HG02981 (cell line): ENCODE results near the gene CSNK1E.

ENCODE experiments used
- ATAC-seq: cut with Tn5 transposase; IDR thresholded peaks from one replicate; pipeline ENCODE4 v1.9.1; 2021; ENCODE audit warnings: mild to moderate bottlenecking, moderate library complexity; ENCODE audit not compliant: unreplicated experiment

CSNK1E gene

DNA sequence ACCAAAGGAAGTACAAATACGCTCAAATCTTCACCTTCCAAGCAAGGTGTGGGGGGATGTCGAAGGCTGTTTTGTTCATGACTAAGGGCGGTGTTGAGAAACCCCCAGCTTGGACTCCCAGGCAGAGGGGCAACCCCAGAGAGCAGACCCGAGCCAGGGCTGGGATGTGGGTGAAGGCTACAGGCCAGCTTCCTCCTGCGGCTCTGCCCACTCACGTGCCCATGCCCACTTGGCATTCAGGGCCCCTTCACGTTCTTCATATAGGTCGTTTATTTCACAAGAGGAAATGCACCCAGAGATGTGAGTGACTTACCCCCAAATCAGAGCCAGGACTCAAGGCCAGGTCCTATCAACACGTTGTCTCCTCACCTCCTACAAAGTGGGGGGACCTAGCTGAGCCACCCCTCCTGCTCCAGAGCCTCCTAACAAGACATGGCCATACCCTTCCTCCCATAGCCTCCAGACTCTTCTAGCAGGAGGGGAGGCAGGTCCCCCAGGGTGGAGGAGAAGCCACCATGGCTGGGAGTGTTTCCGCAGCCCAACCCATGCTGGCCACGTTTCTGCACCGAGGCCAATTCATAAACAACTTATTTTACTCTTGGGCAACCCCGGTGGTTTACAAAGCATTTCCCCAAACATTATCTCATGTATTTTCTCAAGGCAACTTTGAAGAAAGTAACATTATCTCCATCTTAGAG, 66.4 kb downstream of the CSNK1E start:
- no peak for ATAC-seq

- ATAC-seq, result no peak
These were observed 67.2 kb downstream of the CSNK1E start for GRCh38 chr22:38249803-38250642.

DNA sequence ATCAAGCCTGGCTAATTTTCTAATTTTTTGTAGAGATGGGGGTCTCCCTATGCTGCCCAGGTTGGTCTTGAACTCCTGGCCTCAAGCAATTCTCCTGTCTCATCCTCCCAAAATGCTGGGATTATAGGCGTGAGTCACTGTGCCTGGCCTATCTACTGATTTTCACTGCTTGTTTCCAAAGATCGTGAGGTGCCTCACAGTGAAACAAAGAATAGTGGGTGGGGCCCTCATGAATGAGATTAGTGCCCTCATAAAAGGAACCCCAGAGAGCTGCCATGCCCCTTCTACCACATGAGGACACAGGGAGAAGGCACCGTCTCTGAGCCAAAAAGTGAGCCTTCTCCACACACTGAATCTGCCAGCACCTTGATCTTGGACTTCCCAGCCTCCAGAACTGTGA, 67.9 kb downstream of the CSNK1E start:
- no peak for ATAC-seq

- no peak for ATAC-seq
These were observed 69.0 kb downstream of the CSNK1E start for GRCh38 chr22:38248280-38248679.

DNA sequence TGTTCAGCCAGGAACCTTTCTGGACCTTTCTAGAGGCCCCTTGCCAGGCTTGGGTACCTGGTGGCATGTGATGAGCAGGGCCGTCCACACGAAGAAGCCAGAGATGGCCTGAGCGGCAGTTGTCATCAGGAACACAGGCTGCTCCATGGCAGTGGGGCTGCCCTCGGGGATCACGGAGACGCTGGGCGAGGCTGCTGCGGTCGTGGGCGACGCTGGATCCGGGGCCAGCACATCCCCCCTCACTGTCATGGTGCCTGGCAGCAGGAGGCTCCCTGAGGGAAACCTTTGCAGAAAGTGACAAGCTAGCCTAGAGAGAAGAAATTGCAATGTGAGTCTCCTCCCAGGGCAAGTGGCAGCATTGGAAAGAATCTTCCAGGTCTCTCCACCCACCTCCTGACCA, 69.5 kb downstream of the CSNK1E start:
- ATAC-seq, result no peak

- no peak for ATAC-seq
These were observed 70.5 kb downstream of the CSNK1E start for GRCh38 chr22:38246692-38247091.

DNA sequence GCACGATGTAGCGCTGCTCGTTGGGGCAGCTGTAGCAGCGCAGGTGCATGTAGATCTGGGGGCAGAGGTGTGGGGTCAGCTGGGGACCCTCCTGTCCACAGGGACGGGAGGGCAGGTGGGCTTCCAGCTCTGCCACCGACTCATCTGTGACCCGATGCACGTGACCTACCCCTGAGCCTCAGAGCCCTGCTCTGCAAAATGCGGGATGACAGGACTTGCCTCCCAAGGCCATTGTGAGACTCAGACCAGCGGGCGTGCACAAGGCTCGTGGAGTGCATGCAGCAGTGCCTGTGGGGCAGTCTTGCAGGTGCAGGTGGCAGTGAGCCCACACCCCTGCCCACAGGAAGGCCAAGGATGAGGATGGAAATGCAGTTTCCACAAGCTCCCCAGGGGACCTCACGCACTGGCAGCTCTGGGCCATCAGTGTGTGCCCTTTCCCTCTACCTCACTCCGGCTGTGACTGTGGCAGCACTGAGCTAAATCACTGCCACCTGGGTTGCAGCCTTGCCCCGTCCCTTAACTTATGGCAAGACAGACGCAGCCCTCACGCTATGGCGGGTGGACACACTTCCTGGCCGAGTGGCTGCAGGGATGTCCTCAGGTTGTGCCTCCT, 71.1 kb downstream of the CSNK1E start:
- no peak for ATAC-seq

GRCh38 chr22:38244106-38244505, 73.1 kb downstream of the CSNK1E start:
- ATAC-seq, result no peak

- ATAC-seq, result no peak
These were observed 74.0 kb downstream of the CSNK1E start for GRCh38 chr22:38243007-38243765.

DNA sequence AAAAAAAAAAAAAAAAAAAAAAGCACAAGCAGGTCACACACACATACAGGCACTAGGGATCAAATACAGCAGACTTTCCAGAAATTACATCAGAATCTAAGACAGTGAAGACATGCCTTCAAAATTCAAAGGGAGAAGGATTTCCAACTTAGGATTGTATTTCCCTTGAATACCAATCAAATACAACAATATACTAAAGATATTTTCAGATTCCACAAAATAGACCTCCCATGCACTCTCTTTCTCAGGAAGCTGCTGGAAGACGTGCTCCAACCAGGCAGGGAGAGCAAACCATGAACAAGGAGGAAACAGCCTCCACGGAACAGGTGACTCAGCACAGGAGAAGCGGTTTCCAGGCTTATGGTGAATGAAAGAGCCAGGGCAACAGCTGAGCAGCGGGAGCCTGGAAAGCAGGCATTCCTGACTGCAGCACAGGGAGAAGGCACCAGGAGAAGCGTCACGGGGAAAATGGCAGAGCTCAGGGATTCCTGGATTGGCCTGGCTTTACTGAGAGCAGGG, 76.4 kb downstream of the CSNK1E start:
- no peak for ATAC-seq
